Testis (tissue), 2 donors: Measurements from ENCODE around the gene FCHSD2.

Experiments
- CTCF ChIP-seq, 3 experiments: fragments of 450-650 bp in 2 of 3; fragments of 200-600 bp in 1 of 3; sonication (generic) in 1 of 3; IDR thresholded peaks; one replicate each; pipeline ENCODE4 v1.5.1; 2016 to 2019; ENCODE audit warnings: antibody characterized with exemption in 3 of 3, mild to moderate bottlenecking in 2 of 3, moderate library complexity in 1 of 3
- POLR2A ChIP-seq: fragments of 450-650 bp; IDR thresholded peaks from one replicate; pipeline ENCODE4 v1.6.1; 2017; ENCODE audit warnings: antibody characterized with exemption, mild to moderate bottlenecking, moderate library complexity

GRCh38 chr11:72975778-72976521 is 166.2 kb downstream of the FCHSD2 start:
- no peak for TF ChIP-seq POLR2A
- TF ChIP-seq CTCF (IDR thresholded peaks at IDR 0.05): no peak
